ENCODE measurements around the gene CANT1.

Gene CANT1

DNA sequence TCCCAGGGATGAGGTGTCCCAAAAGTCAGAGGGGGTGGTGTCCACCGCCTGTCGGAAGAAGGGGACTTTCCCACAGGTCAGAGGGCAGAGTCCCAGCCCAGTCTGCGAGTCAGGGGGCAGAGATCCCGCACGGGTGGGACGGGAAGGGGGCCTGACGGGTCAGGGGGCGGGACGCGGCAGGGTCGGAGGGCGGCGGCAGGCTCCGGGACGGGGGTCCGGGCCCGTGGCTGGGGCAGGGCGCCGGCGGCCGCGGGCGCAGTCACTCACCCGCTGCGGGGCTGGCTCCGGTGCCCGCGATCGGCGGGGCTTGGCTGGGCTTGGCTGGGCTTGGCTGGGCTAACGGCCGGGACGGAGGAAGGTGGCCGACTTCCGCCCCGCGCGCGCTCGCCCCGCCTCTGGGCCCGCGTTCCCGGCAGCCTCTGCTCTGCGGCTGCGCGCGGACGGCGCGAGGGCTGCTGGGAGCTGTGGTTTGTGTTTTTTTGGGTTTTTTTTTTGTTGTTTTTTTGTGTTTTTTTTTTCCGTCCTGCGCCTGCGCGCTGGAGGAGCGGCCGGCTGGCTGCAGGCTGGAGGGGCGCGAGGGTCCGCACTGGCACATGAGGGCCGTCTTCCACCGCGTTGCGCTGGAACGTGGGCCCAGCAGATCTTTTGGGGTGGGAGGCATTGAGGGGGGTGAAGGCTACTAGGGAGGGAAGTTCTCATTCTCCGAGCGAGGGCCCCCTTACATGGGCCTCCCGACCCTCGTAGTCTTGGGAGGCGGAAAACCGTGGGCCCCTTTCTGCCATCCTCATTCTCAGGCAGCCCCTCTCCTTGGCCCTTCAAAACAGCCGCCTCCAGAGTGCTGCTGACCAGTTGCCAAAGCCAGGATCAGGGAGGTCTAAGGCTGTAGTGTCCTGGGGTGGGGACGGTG is at the start of gene CANT1:
TSS of gene CANT1 (minus strand) at position 368 of the 907 bp plus-strand sequence. CDS start 12,142 bp downstream, outside the sequence.
- peak; percentile 78 for DNase-seq (ENCODE audit: low read depth)
- no peak for TF ChIP-seq CTCF (conservative IDR thresholded peaks at IDR 0.05; ENCODE audit: control insufficient read depth, insufficient read depth, low read depth, low read length)
- H3K4me3 ChIP-seq (ENCODE audit: control insufficient read depth, low read depth, low read length): peak within 1 kb of the TSS; percentile 63

GRCh38 chr17:79057737-79058385 is 48.3 kb upstream of the CANT1 start:
- DNase-seq (ENCODE audit: low read depth): no peak
- no peak overlapping the region for H3K4me3 ChIP-seq (ENCODE audit: control insufficient read depth, low read depth, low read length)
- TF ChIP-seq CTCF (conservative IDR thresholded peaks at IDR 0.05; ENCODE audit: control insufficient read depth, insufficient read depth, low read depth, low read length): no peak

GRCh38 chr17:79055197-79055596 is 45.6 kb upstream of the CANT1 start:
- H3K4me3 ChIP-seq (ENCODE audit: control insufficient read depth, low read depth, low read length): no peak overlapping the region
- DNase-seq (ENCODE audit: low read depth): no peak
- TF ChIP-seq CTCF (conservative IDR thresholded peaks at IDR 0.05; ENCODE audit: control insufficient read depth, insufficient read depth, low read depth, low read length): no peak

GRCh38 chr17:79054200-79054960 is 44.8 kb upstream of the CANT1 start:
- no peak for DNase-seq (ENCODE audit: low read depth)
- no peak for TF ChIP-seq CTCF (conservative IDR thresholded peaks at IDR 0.05; ENCODE audit: control insufficient read depth, insufficient read depth, low read depth, low read length)
- no peak overlapping the region for H3K4me3 ChIP-seq (ENCODE audit: control insufficient read depth, low read depth, low read length)

DNA sequence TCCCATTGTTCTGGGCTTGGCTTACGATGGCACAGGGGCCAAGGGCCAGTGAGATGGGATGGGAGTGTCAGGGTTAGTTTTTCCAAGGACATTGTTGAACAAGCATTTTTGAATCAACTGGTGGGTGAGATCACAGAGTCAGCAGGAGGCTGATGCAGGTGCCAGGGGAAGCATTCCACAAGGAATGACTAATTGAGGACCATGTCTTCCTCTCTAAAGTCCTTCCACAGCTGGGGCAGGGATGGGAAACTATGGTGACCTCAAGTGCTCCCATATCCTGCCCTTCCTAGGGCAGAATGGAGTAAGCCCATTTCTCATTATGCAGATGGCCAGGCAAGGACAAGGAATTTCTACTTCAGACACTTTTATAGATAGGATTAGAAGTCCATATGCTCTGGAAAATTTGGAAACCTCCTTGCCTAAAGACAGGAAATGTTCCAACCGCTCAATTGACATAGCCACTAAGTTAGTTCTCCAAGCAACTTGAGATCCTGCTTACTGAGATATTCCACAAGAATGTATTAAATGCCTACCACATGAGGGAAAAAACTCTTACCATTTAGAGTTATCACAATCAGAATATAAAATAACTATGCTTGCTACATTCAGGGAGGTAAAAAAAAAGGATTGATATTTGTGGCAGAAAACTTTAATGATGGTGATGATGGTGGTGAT is 43.8 kb upstream of the CANT1 start:
- peak; percentile 56 for DNase-seq (ENCODE audit: low read depth)
- TF ChIP-seq CTCF (conservative IDR thresholded peaks at IDR 0.05; ENCODE audit: control insufficient read depth, insufficient read depth, low read depth, low read length): no peak
- H3K4me3 ChIP-seq (ENCODE audit: control insufficient read depth, low read depth, low read length): no peak overlapping the region

- TF ChIP-seq CTCF (conservative IDR thresholded peaks at IDR 0.05; ENCODE audit: control insufficient read depth, insufficient read depth, low read depth, low read length): no peak
- H3K4me3 ChIP-seq (ENCODE audit: control insufficient read depth, low read depth, low read length): no peak overlapping the region
- DNase-seq (ENCODE audit: low read depth): no peak
Observed at GRCh38 chr17:79052131-79052530, 42.6 kb upstream of the CANT1 start.
